HG03558 (cell line): ENCODE results near the gene LRP10.
A peak's percentile ranks its signal among the peaks of the same experiment; 100 is the strongest.

ENCODE experiments used
- ATAC-seq: cut with Tn5 transposase; IDR thresholded peaks from one replicate; pipeline ENCODE4 v1.9.1; 2021; ENCODE audit warnings: moderate number of reproducible peaks; ENCODE audit not compliant: unreplicated experiment; ENCODE audit errors: extremely low read depth

The LRP10 gene

GRCh38 chr14:22884738-22885523 lies 13.4 kb downstream of the LRP10 start:
- ATAC-seq: no peak

DNA sequence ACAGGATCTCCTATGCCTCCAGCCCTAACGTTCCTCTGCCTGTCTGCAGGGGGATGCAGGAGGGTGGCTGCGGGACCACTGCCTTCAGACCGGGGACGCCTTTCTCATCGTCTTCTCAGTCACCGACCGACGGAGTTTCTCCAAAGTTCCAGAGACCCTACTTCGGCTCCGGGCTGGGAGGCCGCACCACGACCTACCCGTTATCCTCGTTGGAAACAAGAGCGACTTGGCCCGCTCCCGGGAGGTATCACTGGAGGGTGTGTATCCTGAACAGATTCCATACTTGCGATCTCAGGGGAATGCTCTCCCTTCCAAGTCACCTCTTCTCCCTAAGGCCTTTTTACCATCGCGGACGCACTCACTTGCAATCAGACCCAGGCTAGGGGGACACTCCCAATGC lies 14.4 kb downstream of the LRP10 start:
- ATAC-seq: no peak

GRCh38 chr14:22886500-22887259 lies 15.1 kb downstream of the LRP10 start:
- no peak for ATAC-seq

DNA sequence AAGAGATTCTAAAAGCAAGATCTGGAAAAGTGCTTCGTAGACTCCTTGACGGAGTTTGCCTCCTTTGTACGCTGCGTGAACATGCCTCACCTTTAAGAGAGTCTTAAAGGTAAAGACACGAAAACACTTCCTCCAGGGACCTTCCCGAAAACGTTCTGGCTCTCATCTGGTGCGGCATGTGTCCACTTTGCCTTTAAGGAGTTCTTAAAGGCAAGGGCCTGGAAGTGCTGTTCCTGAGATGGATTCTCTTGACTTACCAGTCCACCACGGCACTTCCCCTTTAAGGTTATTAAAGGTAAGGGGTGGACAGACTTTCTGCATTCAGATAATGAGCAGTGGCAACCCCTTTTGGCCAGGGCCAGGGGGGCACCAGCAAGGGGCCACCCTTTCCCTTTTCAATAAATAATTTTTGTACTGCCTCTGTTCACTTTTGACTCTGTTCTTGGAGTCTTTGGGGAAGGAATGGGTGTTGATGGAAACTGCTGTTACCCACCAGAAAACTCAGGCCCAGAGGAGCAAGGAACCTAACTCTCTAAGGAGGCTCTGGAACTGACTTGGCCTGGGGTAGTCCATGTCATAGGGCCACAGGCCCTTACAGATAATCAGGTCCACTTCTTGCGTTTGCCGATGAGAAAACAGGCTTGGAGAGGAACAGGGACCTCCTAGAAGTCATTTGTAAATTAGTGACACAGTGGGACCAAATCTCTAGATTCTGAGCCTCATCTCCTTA lies 15.9 kb downstream of the LRP10 start:
- no peak for ATAC-seq

DNA sequence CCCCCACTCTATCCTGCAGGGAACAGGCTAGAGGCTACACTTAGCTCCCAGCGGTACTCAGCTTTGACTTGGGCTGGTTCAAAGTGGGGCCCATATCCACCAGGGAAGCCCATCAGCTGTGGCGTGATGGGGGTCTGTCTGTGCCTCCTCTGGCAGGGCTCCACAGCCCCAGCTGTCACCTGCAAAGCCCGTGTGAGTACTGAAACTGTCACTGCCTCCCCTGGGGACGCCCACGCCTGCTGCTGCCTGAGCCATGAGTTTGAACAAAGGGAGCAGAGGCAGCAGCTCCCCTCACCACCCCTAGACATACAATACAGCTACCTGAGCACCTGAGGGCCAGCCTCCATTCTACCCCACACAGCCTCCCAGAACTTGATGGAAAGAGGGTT lies 16.4 kb downstream of the LRP10 start:
- ATAC-seq: peak; percentile 28

- ATAC-seq: no peak
These were observed 17.1 kb downstream of the LRP10 start for GRCh38 chr14:22888662-22889061.

DNA sequence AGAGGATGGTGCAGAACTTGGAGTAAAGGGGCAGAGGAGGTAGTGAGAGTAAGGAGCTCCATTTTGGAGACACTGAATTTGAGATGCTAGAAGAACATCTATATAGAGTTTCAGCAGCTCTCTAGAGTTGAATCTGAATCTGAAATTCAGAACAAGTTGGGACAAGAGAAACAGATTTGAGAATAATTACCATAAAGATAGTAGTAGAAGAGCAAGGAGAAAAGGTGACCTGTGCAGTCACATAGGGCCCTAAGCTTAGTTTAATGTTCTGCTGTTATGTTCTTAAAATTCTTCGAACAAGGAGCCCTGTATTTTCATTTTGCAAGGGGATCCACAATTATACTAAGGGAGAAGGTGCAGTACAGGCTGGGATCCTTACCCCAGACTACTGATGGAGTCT lies 18.9 kb downstream of the LRP10 start:
- ATAC-seq: no peak

DNA sequence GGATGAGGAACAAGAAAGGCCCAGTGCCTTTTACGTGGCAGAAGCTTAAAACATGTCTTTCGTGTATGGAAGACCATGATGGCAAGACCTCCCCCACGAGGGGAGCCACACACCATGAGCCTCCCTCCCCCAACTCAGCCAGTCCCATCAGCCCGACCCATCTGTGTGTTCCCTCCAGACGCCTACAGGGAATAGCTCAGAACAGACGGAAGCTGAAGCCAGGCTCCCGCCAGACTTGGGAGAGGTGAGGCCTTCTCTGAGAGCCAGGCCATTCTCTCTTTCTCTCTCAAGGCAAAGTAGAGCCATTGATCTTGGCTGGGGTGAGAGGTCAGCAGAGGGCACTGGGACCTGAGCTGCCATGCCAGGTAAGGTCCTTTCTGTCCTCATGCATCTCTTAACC lies 20.9 kb downstream of the LRP10 start:
- no peak for ATAC-seq

DNA sequence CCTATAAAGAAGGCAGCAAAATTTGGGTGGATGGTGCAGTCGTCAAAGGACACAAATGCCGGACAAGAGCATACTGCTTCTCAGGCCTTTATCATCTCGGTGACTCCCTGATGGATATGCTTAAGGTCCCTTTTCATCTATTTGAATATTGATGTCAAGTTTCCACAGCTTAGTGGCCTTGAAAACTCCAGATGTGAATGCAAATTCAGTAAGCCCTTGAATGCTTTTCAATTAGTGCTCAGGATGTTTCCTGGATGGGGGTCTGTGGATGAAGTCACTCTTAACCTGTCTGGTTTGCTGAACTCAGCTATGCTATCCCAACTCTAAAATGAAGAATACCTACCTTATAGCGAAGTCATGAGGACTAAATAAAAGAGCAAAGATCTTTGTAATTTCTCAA lies 22.2 kb downstream of the LRP10 start:
- ATAC-seq: no peak

DNA sequence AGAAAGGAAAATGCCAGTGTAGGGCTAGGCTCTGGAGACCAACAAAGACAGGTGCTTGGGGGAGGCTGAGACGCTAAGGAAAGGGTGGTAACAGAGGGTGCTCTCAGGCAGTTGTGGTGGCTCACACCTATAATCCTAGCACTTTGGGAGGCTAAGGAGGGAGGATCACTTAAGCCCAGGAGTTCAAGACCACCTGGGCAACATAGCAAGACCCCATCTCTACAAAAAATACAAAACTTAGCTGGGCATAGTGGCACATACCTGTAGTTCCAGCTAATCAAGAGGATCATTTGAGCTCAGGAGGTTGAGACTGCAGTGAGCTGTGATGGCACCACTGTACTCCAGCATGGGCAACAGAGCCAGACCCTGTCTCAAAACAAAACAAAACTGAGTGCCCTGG lies 23.9 kb downstream of the LRP10 start:
- no peak for ATAC-seq

DNA sequence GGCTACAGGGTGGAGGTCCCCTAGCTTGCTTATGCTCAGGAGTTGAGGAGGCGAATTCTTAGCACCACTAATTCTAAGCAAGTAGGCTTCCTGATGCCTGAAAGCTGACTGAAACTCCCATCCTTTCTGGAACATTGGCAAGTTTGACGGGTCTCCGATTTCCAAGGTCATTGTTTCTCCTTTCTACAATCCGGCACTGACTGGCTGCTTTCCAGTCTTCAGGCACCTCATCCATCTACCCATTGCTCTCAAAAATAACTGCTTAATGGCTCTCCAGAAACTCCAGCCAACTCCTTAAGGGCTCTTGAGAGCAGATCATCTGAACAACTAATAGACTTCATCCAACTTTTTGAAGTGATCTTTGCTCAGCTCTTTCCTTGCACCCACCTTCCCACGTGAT lies 24.8 kb downstream of the LRP10 start:
- ATAC-seq: no peak

GRCh38 chr14:22896760-22897159 lies 25.2 kb downstream of the LRP10 start:
- ATAC-seq: no peak

DNA sequence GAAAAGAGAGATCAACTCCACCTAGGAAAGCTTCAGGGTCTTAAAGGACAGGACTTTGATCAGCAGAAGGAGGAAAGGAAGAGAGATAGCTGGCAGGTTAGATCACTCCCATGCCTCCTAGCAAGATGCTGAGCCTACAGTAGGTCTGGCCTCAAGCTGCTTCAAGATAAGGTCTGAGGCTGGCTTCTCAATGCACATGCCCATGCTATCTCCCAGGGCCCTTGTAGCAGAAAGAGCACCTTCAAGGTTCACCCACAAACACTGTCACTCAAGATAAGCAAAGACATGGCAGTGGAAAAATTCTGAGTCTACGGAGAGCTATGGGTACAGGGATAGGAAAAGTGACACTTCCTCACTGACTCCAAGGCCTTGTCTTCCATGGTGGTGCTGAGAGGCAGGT lies 25.8 kb downstream of the LRP10 start:
- ATAC-seq: no peak

DNA sequence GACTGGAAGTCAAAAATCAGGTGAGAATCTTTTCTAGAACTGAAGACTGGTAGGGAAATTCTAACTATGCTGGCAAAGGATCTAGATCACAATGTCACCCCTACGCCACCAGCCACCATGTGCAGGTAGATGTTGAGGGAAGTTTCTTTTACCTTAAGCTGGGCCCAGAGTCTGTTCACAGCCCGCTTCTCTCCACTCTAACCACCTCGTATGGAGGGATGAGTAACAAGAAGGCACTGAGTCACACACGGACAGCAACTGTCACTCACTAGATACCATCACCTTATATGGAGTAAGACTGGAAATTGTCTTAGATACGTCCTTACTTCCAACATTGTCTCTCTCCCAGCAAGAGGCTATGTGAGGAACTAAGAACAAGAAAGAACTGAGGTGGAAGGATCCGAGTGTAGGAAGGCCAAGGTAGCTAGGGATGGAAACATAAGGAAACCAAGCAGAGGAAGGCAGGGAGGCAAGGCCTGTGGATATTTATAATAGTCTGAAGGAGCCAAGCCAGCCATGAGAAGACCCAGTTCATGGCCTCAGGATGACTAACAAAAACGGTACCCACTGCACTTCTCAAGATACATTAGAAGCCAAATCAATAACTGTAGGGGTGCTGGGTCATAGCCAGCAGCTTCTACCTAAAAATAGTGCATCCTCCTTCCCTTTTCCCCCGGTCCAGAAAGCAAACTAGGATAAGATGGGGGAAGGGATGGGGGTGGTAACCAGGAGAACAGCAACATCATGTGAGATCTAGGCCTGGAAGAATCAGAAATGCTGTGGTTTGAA lies 27.0 kb downstream of the LRP10 start:
- ATAC-seq: no peak

- ATAC-seq: no peak
These were observed 28.7 kb downstream of the LRP10 start for GRCh38 chr14:22900081-22900799.

DNA sequence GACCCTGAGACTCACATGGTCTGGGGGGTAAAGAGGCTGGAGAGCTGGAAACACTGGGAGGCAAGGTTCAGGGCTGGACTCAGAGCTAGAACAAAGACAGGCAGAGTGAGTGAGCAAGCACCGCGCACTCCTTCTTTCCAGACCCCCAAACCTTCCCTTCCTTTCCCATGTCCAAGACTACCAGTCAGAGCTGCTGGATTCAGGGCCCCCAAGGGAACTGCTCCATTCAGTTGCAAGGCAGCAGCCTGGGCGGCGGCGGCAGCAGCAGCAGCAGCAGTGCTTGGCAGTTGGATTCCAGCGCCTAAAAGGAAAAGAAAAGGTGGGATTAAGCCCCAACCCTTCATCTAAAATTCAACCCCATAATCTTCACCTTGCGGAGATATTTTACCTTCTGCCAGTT lies 30.3 kb downstream of the LRP10 start:
- ATAC-seq: no peak

DNA sequence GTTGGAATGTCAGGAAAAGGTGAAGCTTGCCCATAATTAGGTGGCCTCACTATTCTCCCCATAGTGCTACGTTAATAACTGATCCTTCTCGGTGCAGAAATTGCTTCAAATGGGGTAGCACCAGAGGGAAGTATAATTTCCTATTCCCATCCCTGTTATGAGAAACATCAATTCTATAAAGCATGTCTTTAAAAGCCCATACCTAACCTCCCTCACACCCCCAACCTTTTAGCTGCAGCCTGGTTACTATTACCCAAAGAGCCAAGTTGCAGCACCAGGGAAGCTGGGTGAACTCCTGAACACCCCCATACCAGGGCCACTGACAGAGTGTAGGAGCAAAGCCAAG lies 32.2 kb downstream of the LRP10 start:
- ATAC-seq: no peak

DNA sequence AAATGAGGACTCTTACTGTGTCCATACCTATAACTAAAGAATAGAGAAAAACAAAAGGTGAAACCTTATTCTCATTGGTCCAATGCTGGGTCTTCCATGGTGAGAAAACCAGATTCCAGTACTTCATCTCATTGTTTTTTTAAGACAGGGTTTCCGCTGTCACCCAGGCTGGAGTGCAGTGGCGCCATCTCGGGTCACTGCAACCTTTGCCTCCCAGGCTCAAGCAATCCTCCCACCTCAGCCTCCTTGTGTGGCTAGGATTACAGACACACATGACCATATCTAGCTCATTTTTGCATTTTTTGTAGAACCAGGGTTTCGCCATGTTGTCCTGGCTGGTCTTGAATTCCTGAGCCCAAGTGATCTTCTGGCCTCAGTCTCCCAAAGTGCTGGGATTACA lies 34.1 kb downstream of the LRP10 start:
- ATAC-seq: no peak

DNA sequence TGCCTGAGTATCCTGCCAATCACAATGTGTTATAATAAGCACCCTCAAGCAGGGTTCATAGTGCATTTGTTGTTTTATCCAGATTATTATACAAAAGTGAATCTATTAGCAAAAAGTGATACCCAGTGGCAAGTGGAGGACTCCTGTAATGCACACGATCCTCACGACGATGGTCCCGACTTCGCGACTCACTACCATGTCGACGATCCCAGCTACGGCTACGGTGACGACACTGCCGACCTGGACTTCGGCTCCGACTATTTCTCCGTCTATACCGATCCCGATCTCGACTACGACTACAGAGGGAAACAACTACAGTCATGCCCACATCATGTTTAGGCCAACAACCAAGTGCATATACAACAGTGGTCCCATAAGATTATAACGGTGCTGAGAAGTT lies 34.5 kb downstream of the LRP10 start:
- no peak for ATAC-seq

GRCh38 chr14:22907429-22907828 lies 35.9 kb downstream of the LRP10 start:
- no peak for ATAC-seq
